ENCODE results near the gene SUMO2. TPM values are rescaled to one million over a fixed set of nuclear protein-coding genes. Genes with fewer than 3 reads are reported as not detected.
A peak's percentile ranks its signal among the peaks of the same experiment; 100 is the strongest.

Gene SUMO2
- 616 TPM for total RNA-seq (2021; ENCODE audit: unreplicated experiment)
- polyA plus RNA-seq (2012; ENCODE audit: insufficient read length): 413 TPM
- percentile 95 among the genes with signal in this experiment for Bru-seq, nascent RNA
- percentile 95 among the genes with signal in this experiment for BruChase-seq, experiment 1, labeled RNA remaining after a 2-hour chase
- BruChase-seq, experiment 2, labeled RNA remaining after a 6-hour chase: percentile 98 among the genes with signal in this experiment
- long read RNA-seq, transcript SUMO2-203 (4 exons, 490 nt): minor isoform, 22 of 440 reads
- long read RNA-seq, transcript SUMO2-202 (4 exons, 3,190 nt): major isoform, 310 of 440 reads
- long read RNA-seq, partial matches to known transcripts: 50 of 440 reads
- long read RNA-seq, other reads (novel, unspliced or antisense): 58 of 440 reads

DNA sequence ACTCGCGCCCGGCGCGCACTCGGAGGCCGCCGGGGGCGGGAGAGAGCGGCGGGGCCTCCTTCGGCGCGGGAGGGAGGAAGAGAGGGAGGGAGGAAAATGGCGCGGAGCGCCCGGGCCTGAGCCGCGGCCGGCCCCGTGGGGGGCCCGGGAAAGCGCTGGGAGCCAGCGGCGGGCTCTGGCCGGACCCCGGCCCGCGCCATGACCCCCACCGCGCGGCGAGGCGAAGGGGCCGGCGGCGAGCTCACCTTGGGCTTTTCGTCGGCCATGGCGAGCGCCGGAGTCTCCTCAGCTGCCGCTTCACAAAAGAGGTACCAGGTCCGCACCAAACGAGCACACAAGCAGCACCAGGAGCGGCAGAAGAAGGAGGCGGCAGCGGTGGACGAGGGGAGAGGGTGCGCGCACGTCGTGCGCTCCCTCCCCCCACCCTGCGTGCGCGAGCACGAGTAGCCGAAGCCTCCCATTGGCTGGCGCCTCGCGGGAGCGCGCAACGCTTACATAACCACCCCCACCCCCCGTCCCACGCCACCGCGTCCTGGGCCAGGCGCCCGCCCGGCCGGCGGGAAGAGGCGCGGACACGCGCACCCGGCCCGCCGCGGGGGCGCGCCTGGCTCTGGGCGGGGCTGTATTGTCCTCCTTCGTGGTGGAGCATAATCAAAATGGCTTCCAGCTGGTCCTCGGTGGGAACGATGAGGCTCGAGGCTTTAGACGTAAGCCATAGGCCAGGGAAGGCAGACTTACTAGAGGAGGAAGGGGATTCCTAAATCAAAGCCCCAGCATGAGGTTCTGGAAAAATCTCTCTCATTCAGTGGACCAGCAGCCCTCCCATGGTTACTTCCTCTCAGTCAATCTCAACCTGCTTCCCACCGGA, at the start of gene SUMO2:
SUMO2 (minus strand) TSS at position 391 of the 868 bp plus-strand sequence; CDS start at position 266, 125 bp downstream.
- no peaks in the 10 kb centered on the region for H3K27me3 ChIP-seq (ENCODE audit: control insufficient read depth, insufficient read depth, low read length)
- no TSS peak for BruUV-seq (replicated peaks)
- peak within 1 kb of the TSS; percentile 90 for H3K27ac ChIP-seq (ENCODE audit: low read length)
- ATAC-seq (peak; percentile 91), DNase-seq (ENCODE audit: low read depth, low spot score) (no peak)
- peak within 1 kb of the TSS; percentile 88 to 98 for H3K4me3 ChIP-seq (ENCODE audit: low read depth in 2 of 2, low read length in 2 of 2)
- H3K9me3 ChIP-seq (ENCODE audit: control insufficient read depth, insufficient read depth, low read depth, low read length): no peaks in the 10 kb centered on the region
- TF ChIP-seq REST (IDR thresholded peaks at IDR 0.05; ENCODE audit: insufficient read depth in 1 of 2, low read depth in 2 of 2, low read length in 1 of 2) (no peak), CTCF (IDR thresholded peaks at IDR 0.05) (no peak), TCF7L2 (IDR thresholded peaks at IDR 0.05; ENCODE audit: low read depth, low read length) (no peak), POLR2AphosphoS5 (IDR thresholded peaks at IDR 0.05; ENCODE audit: low read depth, low read length) (peak; percentile 75)
- CTCF ChIA-PET: interaction anchor here (1.0 to 1.5 kb wide), 2 partner anchors 19 to 69 kb away, joined by 3 to 4 read pairs; no protein-coding TSS in a partner anchor
- H3K36me3 ChIP-seq (ENCODE audit: control insufficient read depth, insufficient read depth, low read length): peaks cover 18% of the 10 kb centered on the region
- POLR2A ChIA-PET: no interaction called here
- H3K4me1 ChIP-seq (ENCODE audit: control insufficient read depth, insufficient read depth, low read length): no peaks in the 10 kb centered on the region; the same call in 1 of the 2 replicates
- intact Hi-C loops (cut with micrococcal nuclease; ENCODE audit: unreplicated experiment): no loop called here
- in situ Hi-C loops (cut with HindIII; ENCODE audit: low pct_unique_long_range_greater_than_20kb, low sequenced_read_pairs): no loop called here

- Histone ChIP-seq H3K27ac (ENCODE audit: low read length) (no peak overlapping the region), H3K9me3 (ENCODE audit: control insufficient read depth, insufficient read depth, low read depth, low read length) (no peaks in the 10 kb centered on the region), H3K4me3 (ENCODE audit: low read depth in 2 of 2, low read length in 2 of 2) (no peak overlapping the region), H3K27me3 (ENCODE audit: control insufficient read depth, insufficient read depth, low read length) (no peaks in the 10 kb centered on the region), H3K36me3 (ENCODE audit: control insufficient read depth, insufficient read depth, low read length) (peaks cover 19% of the 10 kb centered on the region), H3K4me1 (ENCODE audit: control insufficient read depth, insufficient read depth, low read length) (no peaks in the 10 kb centered on the region)
- DNase-seq (ENCODE audit: low read depth, low spot score) (no peak), ATAC-seq (no peak)
- in situ Hi-C loops (cut with HindIII; ENCODE audit: low pct_unique_long_range_greater_than_20kb, low sequenced_read_pairs): no loop called here
- no peak for TF ChIP-seq TCF7L2 (IDR thresholded peaks at IDR 0.05; ENCODE audit: low read depth, low read length)
- no peak for TF ChIP-seq REST (IDR thresholded peaks at IDR 0.05; ENCODE audit: insufficient read depth in 1 of 2, low read depth in 2 of 2, low read length in 1 of 2)
- no peak for TF ChIP-seq CTCF (IDR thresholded peaks at IDR 0.05)
- TF ChIP-seq SIN3A (IDR thresholded peaks at IDR 0.05; ENCODE audit: borderline replicate concordance, insufficient read depth, low read depth, low read length): no peak
- TF ChIP-seq POLR2AphosphoS5 (IDR thresholded peaks at IDR 0.05; ENCODE audit: low read depth, low read length): no peak
- POLR2A ChIA-PET: interaction anchor here (0.6 kb wide), 1 partner anchor 316 kb away, joined by 6 read pairs; no protein-coding TSS in a partner anchor
- no TSS peak for BruUV-seq (replicated peaks)
- intact Hi-C loops (cut with micrococcal nuclease; ENCODE audit: unreplicated experiment): no loop called here
- CTCF ChIA-PET: interaction anchor here (1.6 kb wide), 1 partner anchor 9 kb away, joined by 3 read pairs; no protein-coding TSS in a partner anchor
Measured at GRCh38 chr17:75231741-75232464, 49.1 kb upstream of the SUMO2 start.
